PC-9 (cell line): ENCODE measurements around the gene STXBP2.

Experiments used
- CTCF ChIP-seq: fragments of 200-600 bp; sonication (generic); conservative IDR thresholded peaks from 2 replicates; pipeline ENCODE4 v1.6.1; 2017; ENCODE audit warnings: mixed run types, antibody characterized with exemption, mild to moderate bottlenecking, moderate library complexity
- EZH2 ChIP-seq: fragments of 200-600 bp; sonication (generic); IDR thresholded peaks from 2 replicates; pipeline ENCODE4 v1.8.0; 2017; ENCODE audit warnings: antibody characterized with exemption, low read depth

- TF ChIP-seq CTCF (no peak), EZH2 (no peak)
Observed at GRCh38 chr19:7607212-7607873, 29.6 kb upstream of the STXBP2 start.
